Loucy (cell line): ENCODE results near the gene STPG1.

ENCODE experiments used
- H2AFZ ChIP-seq: fragments of 200-600 bp; sonication (generic); 2 replicates; pipeline ENCODE4 v1.6.0; 2016; ENCODE audit warnings: antibody characterized with exemption, mild to moderate bottlenecking, low read length, moderate library complexity
- H3F3A ChIP-seq: fragments of 200-600 bp; 2 replicates; pipeline ENCODE4 v1.6.0; 2016; ENCODE audit warnings: antibody characterized with exemption, low read depth, mild to moderate bottlenecking
- H3K27me3 ChIP-seq: fragments of 200-600 bp; sonication (generic); 2 replicates; pipeline ENCODE4 v1.6.1; 2014; ENCODE audit warnings: low read length, mild to moderate bottlenecking; ENCODE audit not compliant: insufficient read depth, poor library complexity, severe bottlenecking
- H3K36me3 ChIP-seq: fragments of 200-600 bp; sonication (generic); 2 replicates; pipeline ENCODE4 v1.6.1; 2016; ENCODE audit warnings: low read length; ENCODE audit not compliant: insufficient read depth
- H3K4me1 ChIP-seq: fragments of 200-600 bp; sonication (generic); 2 replicates; pipeline ENCODE4 v1.5.1; 2014; ENCODE audit warnings: low read length, mild to moderate bottlenecking; ENCODE audit not compliant: insufficient read depth, poor library complexity, severe bottlenecking
- H3K4me2 ChIP-seq: fragments of 200-600 bp; sonication (generic); 2 replicates; pipeline ENCODE4 v1.6.0; 2014; ENCODE audit warnings: antibody characterized with exemption, low read length, low read depth, mild to moderate bottlenecking; ENCODE audit not compliant: poor library complexity, severe bottlenecking
- H3K4me3 ChIP-seq: fragments of 200-600 bp; sonication (generic); 2 replicates; pipeline ENCODE4 v1.5.1; 2014; ENCODE audit warnings: low read length, mild to moderate bottlenecking, mixed read lengths; ENCODE audit not compliant: poor library complexity, severe bottlenecking
- H3K79me2 ChIP-seq: fragments of 200-600 bp; sonication (generic); 2 replicates; pipeline ENCODE4 v1.6.1; 2014; ENCODE audit warnings: low read length; ENCODE audit not compliant: insufficient read depth
- H3K9ac ChIP-seq: fragments of 200-600 bp; sonication (generic); 2 replicates; pipeline ENCODE4 v1.6.0; 2014; ENCODE audit warnings: mild to moderate bottlenecking, low read depth, low read length, moderate library complexity; ENCODE audit not compliant: poor library complexity, severe bottlenecking
- H3K9me2 ChIP-seq: fragments of 200-600 bp; sonication (generic); replicated peaks from 2 replicates; pipeline ENCODE4 v1.6.1; 2016; ENCODE audit warnings: low read depth, low read length, mixed read lengths
- H3K9me3 ChIP-seq: fragments of 200-600 bp; sonication (generic); 2 replicates; pipeline ENCODE4 v1.6.1; 2014; ENCODE audit warnings: mild to moderate bottlenecking, antibody characterized with exemption, low read length, low read depth; ENCODE audit not compliant: insufficient read depth
- H4K20me1 ChIP-seq: fragments of 200-600 bp; sonication (generic); 2 replicates; pipeline ENCODE4 v1.6.0; 2014; ENCODE audit warnings: antibody characterized with exemption, low read length, mild to moderate bottlenecking; ENCODE audit not compliant: insufficient read depth, poor library complexity, severe bottlenecking
- CTCF ChIP-seq: fragments of 200-600 bp; sonication (generic); conservative IDR thresholded peaks from 2 replicates; pipeline ENCODE4 v1.5.1; 2014; ENCODE audit warnings: mild to moderate bottlenecking, antibody characterized with exemption, low read length
- EZH2phosphoT487 ChIP-seq: fragments of 200-600 bp; IDR thresholded peaks from 2 replicates; pipeline ENCODE4 v1.6.1; 2018; ENCODE audit warnings: antibody characterized with exemption, mild to moderate bottlenecking, moderate library complexity, borderline replicate concordance

The STPG1 gene

GRCh38 chr1:24417681-24418080 lies 4.1 kb upstream of the STPG1 start:
- H3K79me2 ChIP-seq, result peaks cover 28% of the 10 kb centered on the region
- peak overlapping the region; percentile 69 for H3K9ac ChIP-seq
- TF ChIP-seq EZH2phosphoT487 (no peak), CTCF (no peak)
- H3K4me2 ChIP-seq, result peak overlapping the region; percentile 93
- H2AFZ ChIP-seq, result no peak overlapping the region
- H3K27me3 ChIP-seq, result no peaks in the 10 kb centered on the region
- peak overlapping the region; percentile 85 for H3K4me3 ChIP-seq
- peaks cover 4% of the 10 kb centered on the region for H4K20me1 ChIP-seq
- H3K4me1 ChIP-seq, result peaks cover 41% of the 10 kb centered on the region
- H3K9me2 ChIP-seq, result no peaks in the 10 kb centered on the region
- no peaks in the 10 kb centered on the region; the same call in 1 of the 2 replicates for H3K36me3 ChIP-seq
- no peaks in the 10 kb centered on the region for H3K9me3 ChIP-seq
- H3F3A ChIP-seq, result no peaks in the 10 kb centered on the region

- H3K9ac ChIP-seq, result peak overlapping the region; percentile 69
- TF ChIP-seq EZH2phosphoT487, result no peak
- no peak for TF ChIP-seq CTCF
- H3K36me3 ChIP-seq, result no peaks in the 10 kb centered on the region; the same call in 1 of the 2 replicates
- peak overlapping the region; percentile 93 for H3K4me2 ChIP-seq
- peak overlapping the region; percentile 82 for H2AFZ ChIP-seq
- no peaks in the 10 kb centered on the region for H3K27me3 ChIP-seq
- peaks cover 28% of the 10 kb centered on the region for H3K79me2 ChIP-seq
- no peaks in the 10 kb centered on the region for H3F3A ChIP-seq
- H3K9me3 ChIP-seq, result no peaks in the 10 kb centered on the region
- no peaks in the 10 kb centered on the region for H3K9me2 ChIP-seq
- H4K20me1 ChIP-seq, result peaks cover 4% of the 10 kb centered on the region
- H3K4me1 ChIP-seq, result peaks cover 49% of the 10 kb centered on the region
- H3K4me3 ChIP-seq, result peak overlapping the region; percentile 85
These were observed 3.2 kb upstream of the STPG1 start for GRCh38 chr1:24416666-24417391.

- Histone ChIP-seq H3K79me2 (peaks cover 28% of the 10 kb centered on the region), H2AFZ (peak overlapping the region; percentile 82), H4K20me1 (peaks cover 4% of the 10 kb centered on the region), H3K4me2 (peak overlapping the region; percentile 93), H3K27me3 (no peaks in the 10 kb centered on the region), H3F3A (no peaks in the 10 kb centered on the region), H3K4me1 (peaks cover 53% of the 10 kb centered on the region), H3K36me3 (no peaks in the 10 kb centered on the region), H3K4me3 (peak overlapping the region; percentile 85), H3K9ac (peak overlapping the region; percentile 69), H3K9me2 (no peaks in the 10 kb centered on the region), H3K9me3 (no peaks in the 10 kb centered on the region)
- TF ChIP-seq EZH2phosphoT487, result no peak
- TF ChIP-seq CTCF, result no peak
These were observed 2.5 kb upstream of the STPG1 start for GRCh38 chr1:24415910-24416665.
